ENCODE data around the gene KREMEN1. TPM values are rescaled to one million over a fixed set of nuclear protein-coding genes. Genes with fewer than 3 reads are reported as not detected.

The KREMEN1 gene
- polyA plus RNA-seq, 1 of the 3 experiments (the other 2 are of a cell fraction), result 10.0 TPM

DNA sequence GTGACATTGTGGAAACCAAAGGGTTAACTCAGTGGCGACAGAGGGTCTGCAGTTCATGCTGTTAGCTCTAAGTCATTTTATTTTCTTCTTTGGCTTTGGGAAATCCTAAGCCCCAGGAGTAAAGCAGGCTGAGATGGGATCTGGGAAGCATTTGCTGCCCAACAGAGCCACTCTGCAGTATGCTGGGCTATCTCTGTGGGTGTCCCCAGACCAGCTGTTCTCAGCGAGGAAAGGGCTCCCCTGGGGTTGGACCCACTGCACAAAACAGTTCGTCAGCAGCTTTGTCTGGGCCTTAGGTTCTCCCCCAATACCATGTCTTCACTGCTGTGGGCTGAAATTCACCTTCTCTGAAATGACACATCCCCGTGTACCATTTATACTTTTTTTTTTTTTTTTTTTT, 34.0 kb downstream of the KREMEN1 start:
- peaks cover 0 to 3% of the 10 kb centered on the region in 2 experiments for H3K36me3 ChIP-seq (replicated peaks in 1 of 2; ENCODE audit: control insufficient read depth in 1 of 2, insufficient read depth in 2 of 2, low read length in 1 of 2)
- H3K9ac ChIP-seq, result no peak overlapping the region
- ChIA-PET POLR2A (no interaction called here), CTCF (interaction anchor here (1.1 to 1.8 kb wide), 2 partner anchors 47 to 251 kb away, joined by 3 to 6 read pairs; no protein-coding TSS in a partner anchor)
- peaks cover 0 to 2% of the 10 kb centered on the region in 2 experiments; a peak in 1 of 4 replicates for H3K4me1 ChIP-seq (ENCODE audit: control insufficient read depth in 1 of 2, insufficient read depth in 2 of 2, low read depth in 1 of 2, low read length in 1 of 2)
- no peaks in the 10 kb centered on the region for H3K27me3 ChIP-seq (ENCODE audit: insufficient read depth)
- H3K4me3 ChIP-seq (ENCODE audit: low read depth in 2 of 2, low read length in 1 of 2), result no peak overlapping the region
- no peaks in the 10 kb centered on the region for H4K20me1 ChIP-seq (ENCODE audit: insufficient read depth)
- H2AFZ ChIP-seq (ENCODE audit: low read depth), result no peak overlapping the region
- H3K9me3 ChIP-seq, result no peaks in the 10 kb centered on the region
- TF ChIP-seq USF2 (IDR thresholded peaks at IDR 0.05; ENCODE audit: borderline replicate concordance, low read depth, low read length), result no peak
- TF ChIP-seq TAF1 (IDR thresholded peaks at IDR 0.05; ENCODE audit: borderline replicate concordance, low read depth, low read length), result no peak
- no peak for TF ChIP-seq FOSL2 (IDR thresholded peaks at IDR 0.05; ENCODE audit: borderline replicate concordance, low read depth)
- TF ChIP-seq, protein P1, sequence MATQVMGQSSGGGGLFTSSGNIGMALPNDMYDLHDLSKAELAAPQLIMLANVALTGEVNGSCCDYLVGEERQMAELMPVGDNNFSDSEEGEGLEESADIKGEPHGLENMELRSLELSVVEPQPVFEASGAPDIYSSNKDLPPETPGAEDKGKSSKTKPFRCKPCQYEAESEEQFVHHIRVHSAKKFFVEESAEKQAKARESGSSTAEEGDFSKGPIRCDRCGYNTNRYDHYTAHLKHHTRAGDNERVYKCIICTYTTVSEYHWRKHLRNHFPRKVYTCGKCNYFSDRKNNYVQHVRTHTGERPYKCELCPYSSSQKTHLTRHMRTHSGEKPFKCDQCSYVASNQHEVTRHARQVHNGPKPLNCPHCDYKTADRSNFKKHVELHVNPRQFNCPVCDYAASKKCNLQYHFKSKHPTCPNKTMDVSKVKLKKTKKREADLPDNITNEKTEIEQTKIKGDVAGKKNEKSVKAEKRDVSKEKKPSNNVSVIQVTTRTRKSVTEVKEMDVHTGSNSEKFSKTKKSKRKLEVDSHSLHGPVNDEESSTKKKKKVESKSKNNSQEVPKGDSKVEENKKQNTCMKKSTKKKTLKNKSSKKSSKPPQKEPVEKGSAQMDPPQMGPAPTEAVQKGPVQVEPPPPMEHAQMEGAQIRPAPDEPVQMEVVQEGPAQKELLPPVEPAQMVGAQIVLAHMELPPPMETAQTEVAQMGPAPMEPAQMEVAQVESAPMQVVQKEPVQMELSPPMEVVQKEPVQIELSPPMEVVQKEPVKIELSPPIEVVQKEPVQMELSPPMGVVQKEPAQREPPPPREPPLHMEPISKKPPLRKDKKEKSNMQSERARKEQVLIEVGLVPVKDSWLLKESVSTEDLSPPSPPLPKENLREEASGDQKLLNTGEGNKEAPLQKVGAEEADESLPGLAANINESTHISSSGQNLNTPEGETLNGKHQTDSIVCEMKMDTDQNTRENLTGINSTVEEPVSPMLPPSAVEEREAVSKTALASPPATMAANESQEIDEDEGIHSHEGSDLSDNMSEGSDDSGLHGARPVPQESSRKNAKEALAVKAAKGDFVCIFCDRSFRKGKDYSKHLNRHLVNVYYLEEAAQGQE (IDR thresholded peaks at IDR 0.05; ENCODE audit: low read depth, low read length), result no peak
- TF ChIP-seq ZBTB33 (IDR thresholded peaks at IDR 0.05; ENCODE audit: borderline replicate concordance, low read depth), result no peak
- TF ChIP-seq RAD21 (IDR thresholded peaks at IDR 0.05; ENCODE audit: low read length), result no peak
- TF ChIP-seq IRF3 (IDR thresholded peaks at IDR 0.05; ENCODE audit: low read depth, low read length), result no peak
- no peak for TF ChIP-seq CHD2 (IDR thresholded peaks at IDR 0.05; ENCODE audit: low read length, partially characterized antibody)
- TF ChIP-seq, protein P2, sequence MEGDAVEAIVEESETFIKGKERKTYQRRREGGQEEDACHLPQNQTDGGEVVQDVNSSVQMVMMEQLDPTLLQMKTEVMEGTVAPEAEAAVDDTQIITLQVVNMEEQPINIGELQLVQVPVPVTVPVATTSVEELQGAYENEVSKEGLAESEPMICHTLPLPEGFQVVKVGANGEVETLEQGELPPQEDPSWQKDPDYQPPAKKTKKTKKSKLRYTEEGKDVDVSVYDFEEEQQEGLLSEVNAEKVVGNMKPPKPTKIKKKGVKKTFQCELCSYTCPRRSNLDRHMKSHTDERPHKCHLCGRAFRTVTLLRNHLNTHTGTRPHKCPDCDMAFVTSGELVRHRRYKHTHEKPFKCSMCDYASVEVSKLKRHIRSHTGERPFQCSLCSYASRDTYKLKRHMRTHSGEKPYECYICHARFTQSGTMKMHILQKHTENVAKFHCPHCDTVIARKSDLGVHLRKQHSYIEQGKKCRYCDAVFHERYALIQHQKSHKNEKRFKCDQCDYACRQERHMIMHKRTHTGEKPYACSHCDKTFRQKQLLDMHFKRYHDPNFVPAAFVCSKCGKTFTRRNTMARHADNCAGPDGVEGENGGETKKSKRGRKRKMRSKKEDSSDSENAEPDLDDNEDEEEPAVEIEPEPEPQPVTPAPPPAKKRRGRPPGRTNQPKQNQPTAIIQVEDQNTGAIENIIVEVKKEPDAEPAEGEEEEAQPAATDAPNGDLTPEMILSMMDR (IDR thresholded peaks at IDR 0.05), result no peak
- TF ChIP-seq POLR2AphosphoS5 (IDR thresholded peaks at IDR 0.05; ENCODE audit: low read depth, low read length), result no peak
- no peak for TF ChIP-seq YY1 (IDR thresholded peaks at IDR 0.05; ENCODE audit: low read depth)
- TF ChIP-seq NRF1 (IDR thresholded peaks at IDR 0.05; ENCODE audit: low read depth, low read length), result no peak
- WGBS (ENCODE audit: low lambda C conversion rate), result 49% methylated on average over 4 of the region's 4 CpGs
- H3F3A ChIP-seq (replicated peaks; ENCODE audit: insufficient read depth), result peaks cover 5% of the 10 kb centered on the region
- H3K9me2 ChIP-seq, result no peaks in the 10 kb centered on the region
- H3K27ac ChIP-seq (ENCODE audit: low read depth in 2 of 2, low read length in 1 of 2), result no peak overlapping the region
- DNase-seq, result no peak
- H3K4me2 ChIP-seq, result no peak overlapping the region
- no peaks in the 10 kb centered on the region for H3K79me2 ChIP-seq (ENCODE audit: insufficient read depth)
